Skeletal muscle satellite cell (primary cell): ENCODE measurements around the gene MAN1A1.

Experiments
- H3K27me3 ChIP-seq: 2 replicates; pipeline ENCODE4 v1.7.0; 2013; ENCODE audit warnings: low read length; ENCODE audit not compliant: control insufficient read depth, insufficient read depth
- H3K36me3 ChIP-seq: 2 replicates; pipeline ENCODE4 v1.7.0; 2013; ENCODE audit warnings: mild to moderate bottlenecking, control low read depth, low read length; ENCODE audit not compliant: insufficient read depth
- H3K4me1 ChIP-seq: 2 replicates; pipeline ENCODE4 v1.7.0; 2013; ENCODE audit warnings: low read length; ENCODE audit not compliant: control insufficient read depth, insufficient read depth
- H3K4me2 ChIP-seq: 2 replicates; pipeline ENCODE4 v1.7.0; 2013; ENCODE audit warnings: mild to moderate bottlenecking, low read length
- H3K4me3 ChIP-seq: 2 replicates; pipeline ENCODE4 v1.7.0; 2013; ENCODE audit warnings: low read length
- H3K9ac ChIP-seq: 2 replicates; pipeline ENCODE4 v1.7.0; 2013; ENCODE audit warnings: mild to moderate bottlenecking, low read depth, low read length, moderate library complexity
- H3K9me3 ChIP-seq: replicated peaks from 2 replicates; pipeline ENCODE4 v1.7.0; 2013; ENCODE audit warnings: mild to moderate bottlenecking, control low read depth, low read length

Gene MAN1A1

DNA sequence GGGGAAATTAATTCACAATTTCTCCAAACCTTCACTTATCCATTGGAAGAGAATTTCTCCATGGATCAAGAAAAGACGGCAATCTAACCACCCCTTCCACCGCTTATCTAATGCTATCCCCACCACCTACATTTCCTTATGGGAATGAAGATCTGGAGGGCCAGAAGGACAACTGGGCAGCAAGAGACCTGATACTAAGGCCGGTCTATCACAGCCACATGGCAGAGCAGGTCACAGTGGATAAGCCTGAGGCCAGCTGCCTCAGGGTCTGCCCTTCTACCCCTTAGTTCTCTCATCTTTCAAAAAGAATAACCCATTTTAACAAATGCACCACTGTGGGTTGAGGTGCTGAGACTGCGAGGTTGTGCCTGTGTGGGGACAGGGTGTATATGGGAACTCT, 37.1 kb downstream of the MAN1A1 start:
- Histone ChIP-seq H3K9ac (no peak overlapping the region), H3K4me1 (peaks cover 22% of the 10 kb centered on the region), H3K4me3 (no peak overlapping the region), H3K9me3 (no peaks in the 10 kb centered on the region), H3K36me3 (no peaks in the 10 kb centered on the region), H3K4me2 (no peak overlapping the region), H3K27me3 (no peaks in the 10 kb centered on the region)

- no peaks in the 10 kb centered on the region for H3K9me3 ChIP-seq
- no peak overlapping the region for H3K4me3 ChIP-seq
- H3K4me1 ChIP-seq, result peaks cover 24% of the 10 kb centered on the region
- H3K4me2 ChIP-seq, result no peak overlapping the region
- H3K9ac ChIP-seq, result no peak overlapping the region
- H3K36me3 ChIP-seq, result no peaks in the 10 kb centered on the region
- no peaks in the 10 kb centered on the region for H3K27me3 ChIP-seq
Measured at GRCh38 chr6:119311514-119312142, 37.9 kb downstream of the MAN1A1 start.

GRCh38 chr6:119310486-119311036, 39.0 kb downstream of the MAN1A1 start:
- H3K4me1 ChIP-seq, result peaks cover 24% of the 10 kb centered on the region
- no peak overlapping the region for H3K4me2 ChIP-seq
- H3K36me3 ChIP-seq, result no peaks in the 10 kb centered on the region
- no peak overlapping the region for H3K9ac ChIP-seq
- H3K4me3 ChIP-seq, result no peak overlapping the region
- H3K9me3 ChIP-seq, result no peaks in the 10 kb centered on the region
- H3K27me3 ChIP-seq, result no peaks in the 10 kb centered on the region

DNA sequence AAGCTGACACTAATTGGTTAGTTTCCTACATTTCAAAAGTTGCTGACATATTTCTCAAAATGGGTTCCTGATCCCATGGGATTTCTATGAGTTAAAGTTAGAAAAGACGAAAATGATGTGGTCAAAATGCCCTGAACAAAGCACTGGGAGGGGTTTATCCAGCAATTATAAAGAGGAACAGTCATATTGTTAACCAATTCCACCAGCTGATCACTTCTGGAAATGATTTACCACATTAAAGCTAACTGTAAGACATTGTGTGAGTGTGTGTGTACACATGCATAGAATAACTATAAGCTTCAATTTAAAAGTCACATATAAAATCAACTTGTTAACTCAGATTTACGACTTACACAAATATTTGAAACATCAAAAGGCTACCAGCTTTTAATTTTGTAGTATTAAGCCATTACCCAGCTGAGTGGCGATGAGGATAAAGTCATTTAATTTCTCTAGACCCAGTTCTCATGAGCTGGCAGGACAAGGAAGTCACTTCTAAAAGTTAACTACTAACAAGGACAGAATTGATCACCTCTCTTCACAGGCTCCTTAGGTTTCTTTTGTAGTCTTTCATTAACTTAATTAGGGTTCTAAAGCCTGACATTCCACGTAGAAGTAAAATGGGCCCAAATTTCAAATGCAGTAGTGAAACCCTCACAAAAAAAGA, 40.4 kb downstream of the MAN1A1 start:
- Histone ChIP-seq H3K4me3 (no peak overlapping the region), H3K9me3 (no peaks in the 10 kb centered on the region), H3K4me1 (peaks cover 24% of the 10 kb centered on the region), H3K36me3 (no peaks in the 10 kb centered on the region), H3K9ac (no peak overlapping the region), H3K27me3 (no peaks in the 10 kb centered on the region), H3K4me2 (no peak overlapping the region)

DNA sequence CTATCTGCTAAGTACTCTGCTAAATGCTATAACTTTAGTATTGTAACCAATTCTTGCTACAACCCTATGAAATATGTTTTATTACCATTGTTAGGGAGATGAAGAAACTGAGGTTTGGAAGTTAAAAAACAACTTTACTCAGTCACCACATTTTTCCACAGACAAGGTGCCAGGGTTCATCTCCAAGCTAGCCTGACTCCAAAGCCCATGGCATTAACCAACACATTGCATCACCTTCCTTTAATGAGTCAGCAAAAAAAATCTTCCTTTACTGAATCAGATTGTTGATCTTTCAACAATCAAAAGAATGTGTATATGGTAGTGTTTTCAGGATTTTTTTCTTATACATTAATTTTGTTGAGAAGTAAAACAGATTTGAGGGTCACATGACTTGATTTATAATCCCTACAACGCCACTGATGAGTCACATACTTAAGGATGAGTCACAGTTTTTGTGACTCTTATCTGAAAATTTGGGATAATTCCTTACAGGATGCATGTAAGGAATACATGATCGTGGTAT, 41.5 kb downstream of the MAN1A1 start:
- H3K9me3 ChIP-seq, result no peaks in the 10 kb centered on the region

GRCh38 chr6:119307056-119307455, 42.5 kb downstream of the MAN1A1 start:
- no peaks in the 10 kb centered on the region for H3K9me3 ChIP-seq
- no peak overlapping the region for H3K4me2 ChIP-seq
- no peaks in the 10 kb centered on the region for H3K27me3 ChIP-seq
- H3K9ac ChIP-seq, result no peak overlapping the region
- no peaks in the 10 kb centered on the region for H3K36me3 ChIP-seq
- peaks cover 24% of the 10 kb centered on the region for H3K4me1 ChIP-seq
- no peak overlapping the region for H3K4me3 ChIP-seq

More for the DNA sequence above, 41.5 kb downstream of the MAN1A1 start:
- no peaks in the 10 kb centered on the region for H3K27me3 ChIP-seq
- H3K9ac ChIP-seq, result no peak overlapping the region
- H3K4me1 ChIP-seq, result peaks cover 24% of the 10 kb centered on the region
- no peaks in the 10 kb centered on the region for H3K36me3 ChIP-seq
- peak overlapping the region; percentile 29 for H3K4me2 ChIP-seq
- H3K4me3 ChIP-seq, result no peak overlapping the region

DNA sequence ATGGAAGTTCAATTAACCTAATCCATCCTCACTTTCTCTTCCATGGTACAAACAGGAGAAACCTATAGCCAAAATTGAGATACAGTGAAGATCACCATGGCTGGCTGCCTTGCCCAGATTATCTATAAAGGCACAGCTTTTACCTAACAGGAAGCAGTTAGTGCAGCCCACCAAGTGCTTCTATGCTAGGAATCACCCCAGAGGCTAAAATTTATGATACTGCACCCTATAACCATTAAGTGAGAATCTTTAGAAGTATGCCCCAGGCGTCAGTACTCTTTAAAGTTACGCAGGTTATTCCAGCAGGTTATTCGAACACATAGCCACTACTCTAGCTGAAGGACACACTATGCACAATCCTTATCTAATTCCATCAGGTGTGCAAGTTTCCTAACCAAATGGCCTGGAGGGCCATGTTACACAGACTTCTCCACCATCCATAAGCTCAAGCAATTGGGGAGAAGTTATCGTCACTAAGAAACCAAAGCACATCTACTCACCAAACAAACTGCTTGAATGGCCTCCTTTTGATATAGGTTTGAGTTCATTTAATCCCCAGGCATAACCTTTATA, 43.1 kb downstream of the MAN1A1 start:
- H3K27me3 ChIP-seq, result no peaks in the 10 kb centered on the region
- no peak overlapping the region for H3K4me3 ChIP-seq
- H3K36me3 ChIP-seq, result no peaks in the 10 kb centered on the region
- H3K9ac ChIP-seq, result no peak overlapping the region
- no peaks in the 10 kb centered on the region for H3K9me3 ChIP-seq
- peaks cover 24% of the 10 kb centered on the region for H3K4me1 ChIP-seq
- no peak overlapping the region for H3K4me2 ChIP-seq

DNA sequence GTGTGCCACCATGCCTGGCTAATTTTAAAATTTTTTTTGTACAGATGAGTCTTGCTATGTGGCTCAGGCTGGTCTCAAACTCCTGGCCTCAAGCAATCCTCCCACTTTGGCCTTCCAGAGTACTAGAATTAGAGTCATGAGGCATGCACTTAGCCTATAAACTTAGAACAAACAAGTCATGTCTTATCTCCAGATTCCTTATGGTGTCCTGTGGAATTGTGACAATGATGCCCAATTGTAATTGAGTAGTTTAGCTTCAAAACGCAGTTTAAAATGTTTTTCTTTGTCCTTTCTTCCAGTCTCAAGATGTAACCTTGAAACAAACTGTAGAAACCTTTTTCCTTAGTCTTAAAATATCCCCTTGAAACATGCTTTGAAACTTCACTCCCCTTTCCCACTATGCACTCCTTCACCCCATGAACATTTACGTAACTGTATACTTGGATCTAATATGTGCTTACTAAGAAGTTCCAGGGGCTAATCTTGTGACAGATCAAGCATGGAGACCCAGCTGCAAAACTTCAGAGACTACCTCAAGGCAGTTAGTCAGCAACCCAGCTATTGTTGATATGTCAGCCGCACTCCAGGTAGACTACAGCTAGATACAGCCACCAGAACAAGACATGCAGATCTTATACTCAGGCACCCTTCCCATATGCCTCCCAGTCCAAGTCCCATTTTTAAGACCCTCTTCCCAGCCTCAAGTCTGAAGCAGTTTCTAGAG, 46.2 kb downstream of the MAN1A1 start:
- Histone ChIP-seq H3K4me3 (no peak overlapping the region), H3K4me2 (no peak overlapping the region), H3K27me3 (no peaks in the 10 kb centered on the region), H3K9me3 (no peaks in the 10 kb centered on the region), H3K36me3 (no peaks in the 10 kb centered on the region), H3K4me1 (peaks cover 10% of the 10 kb centered on the region), H3K9ac (no peak overlapping the region)

DNA sequence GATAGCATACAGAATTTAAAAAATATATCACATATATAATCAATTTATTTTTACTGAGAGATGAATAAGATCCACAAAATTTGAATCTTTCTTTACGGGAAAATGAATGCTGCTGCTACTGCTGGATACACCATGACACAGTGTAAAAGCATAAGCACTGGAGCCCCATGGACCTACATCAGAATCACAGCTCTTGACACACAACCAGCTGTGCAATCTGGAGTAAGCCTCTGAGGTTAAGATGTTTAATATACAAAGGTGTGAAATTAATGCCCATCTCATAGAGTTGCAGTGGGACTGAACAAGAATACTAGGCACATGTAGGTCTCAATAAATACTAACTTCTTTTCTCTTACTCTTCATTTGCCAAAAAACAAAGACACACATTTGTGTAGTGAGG, 48.1 kb downstream of the MAN1A1 start:
- Histone ChIP-seq H3K9ac (no peak overlapping the region), H3K4me2 (no peak overlapping the region), H3K9me3 (no peaks in the 10 kb centered on the region), H3K36me3 (no peaks in the 10 kb centered on the region), H3K4me3 (no peak overlapping the region), H3K27me3 (no peaks in the 10 kb centered on the region), H3K4me1 (no peaks in the 10 kb centered on the region)

GRCh38 chr6:119299694-119300093, 49.9 kb downstream of the MAN1A1 start:
- Histone ChIP-seq H3K9me3 (no peaks in the 10 kb centered on the region), H3K9ac (no peak overlapping the region), H3K36me3 (no peaks in the 10 kb centered on the region), H3K4me2 (no peak overlapping the region), H3K4me3 (no peak overlapping the region), H3K4me1 (no peaks in the 10 kb centered on the region), H3K27me3 (no peaks in the 10 kb centered on the region)

GRCh38 chr6:119297049-119297448, 52.5 kb downstream of the MAN1A1 start:
- H3K4me3 ChIP-seq, result no peak overlapping the region
- H3K9ac ChIP-seq, result no peak overlapping the region
- H3K27me3 ChIP-seq, result no peaks in the 10 kb centered on the region
- H3K4me1 ChIP-seq, result no peaks in the 10 kb centered on the region
- no peaks in the 10 kb centered on the region for H3K36me3 ChIP-seq
- H3K4me2 ChIP-seq, result no peak overlapping the region
- H3K9me3 ChIP-seq, result no peaks in the 10 kb centered on the region
